Measurements from ENCODE around the gene PARP3. TPM values are rescaled to one million over a fixed set of nuclear protein-coding genes. Genes with fewer than 3 reads are reported as not detected.

Gene PARP3
- polyA plus RNA-seq, 1 of the 3 experiments (the other 2 are of a cell fraction): 31.1 TPM

DNA sequence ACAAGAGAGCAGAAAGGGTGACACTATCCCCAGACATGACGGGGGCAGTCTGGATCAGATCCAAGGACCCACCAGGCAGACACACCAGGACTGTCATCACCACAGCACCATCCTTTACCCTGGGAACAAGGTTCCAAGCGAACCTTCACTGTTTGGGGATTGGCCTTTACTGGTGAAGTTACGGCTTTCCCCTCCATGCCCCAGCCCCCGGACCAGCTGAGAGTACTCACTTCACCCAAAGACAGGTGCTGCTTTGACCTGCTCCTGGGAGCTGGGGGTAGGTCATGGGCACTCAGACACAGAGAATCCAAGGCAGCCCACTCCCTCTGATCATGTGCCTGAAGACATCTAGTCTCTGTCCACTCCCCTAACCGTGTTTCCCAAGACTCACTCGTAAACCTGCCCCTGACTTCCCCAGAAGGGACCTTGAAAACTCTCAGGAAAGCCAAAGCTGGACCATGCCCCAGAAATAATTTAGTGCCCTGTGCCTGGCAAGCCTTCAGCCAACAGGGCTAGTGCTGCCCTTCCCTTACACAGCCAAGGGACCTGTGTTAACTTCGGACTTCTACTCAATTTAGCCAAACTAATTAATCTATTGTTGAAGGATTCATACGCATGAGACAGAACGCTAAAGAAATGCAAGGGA, 3.3 kb upstream of the PARP3 start (continued):
- no peak for TF ChIP-seq USF1 (IDR thresholded peaks at IDR 0.05; ENCODE audit: borderline replicate concordance, low read depth)
- no peak for TF ChIP-seq FOXM1 (IDR thresholded peaks at IDR 0.05; ENCODE audit: low read depth)

DNA sequence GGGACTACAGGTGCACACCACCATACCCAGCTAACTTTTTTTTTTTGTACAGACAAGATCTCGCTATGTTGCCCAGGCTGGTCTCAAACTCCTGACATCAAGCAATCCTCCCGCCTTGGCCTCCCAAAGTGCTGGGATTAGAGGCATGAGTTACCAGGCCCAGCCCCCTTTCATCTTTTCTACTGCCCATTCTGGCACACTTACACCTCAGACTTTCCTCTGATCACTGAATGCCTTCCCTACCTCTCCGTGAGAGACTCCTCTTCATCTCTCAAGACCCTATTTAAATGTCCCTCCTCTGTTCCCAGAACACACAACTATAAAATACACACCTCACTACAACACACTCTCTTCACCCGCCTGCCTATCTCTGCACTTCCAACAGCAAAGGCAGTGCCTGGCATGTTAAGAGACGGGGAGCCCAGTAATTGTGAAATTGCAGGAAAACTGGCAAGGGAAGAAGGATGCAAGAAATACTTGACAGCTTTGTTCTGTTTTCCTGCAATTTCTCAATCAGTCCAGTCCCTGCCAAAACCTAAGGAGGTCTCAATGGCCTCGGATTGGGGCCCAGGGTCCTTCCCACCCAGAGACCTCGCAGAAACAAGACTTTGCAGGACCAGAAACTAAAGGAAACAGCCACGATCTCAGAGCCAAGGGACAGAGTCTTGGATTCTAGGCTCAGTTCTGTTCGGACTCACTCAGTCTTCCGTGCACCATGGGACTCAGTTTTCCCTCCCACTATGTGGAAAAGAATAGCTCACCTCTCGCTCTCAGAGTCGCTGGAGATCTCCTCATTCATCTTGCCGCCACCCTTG, 1.3 kb upstream of the PARP3 start:
- no peak overlapping the region for H3K27ac ChIP-seq (ENCODE audit: low read depth in 2 of 2, low read length in 1 of 2)
- no peaks in the 10 kb centered on the region for H3F3A ChIP-seq (replicated peaks; ENCODE audit: insufficient read depth)
- H2AFZ ChIP-seq (ENCODE audit: low read depth): no peak overlapping the region; the same call in 1 of the 2 replicates
- H3K9me3 ChIP-seq: no peaks in the 10 kb centered on the region
- H3K4me1 ChIP-seq (ENCODE audit: control insufficient read depth in 1 of 2, insufficient read depth in 2 of 2, low read depth in 1 of 2, low read length in 1 of 2): peaks cover 11 to 18% of the 10 kb centered on the region in 2 experiments; a peak in 3 of 4 replicates
- DNase-seq: no peak
- 35% methylated on average over 11 of the region's 13 CpGs for WGBS (ENCODE audit: low lambda C conversion rate)
- H3K36me3 ChIP-seq (replicated peaks in 1 of 2; ENCODE audit: control insufficient read depth in 1 of 2, insufficient read depth in 2 of 2, low read length in 1 of 2): peaks cover 0 to 32% of the 10 kb centered on the region in 2 experiments
- no peaks in the 10 kb centered on the region for H3K9me2 ChIP-seq
- peak overlapping the region; percentile 85 to 95 for H3K4me3 ChIP-seq (ENCODE audit: low read depth in 2 of 2, low read length in 1 of 2)
- H4K20me1 ChIP-seq (ENCODE audit: insufficient read depth): 0 out of 2 replicates have a peak, but pooled peaks cover 6% of the 10 kb centered on the region
- peaks cover 33% of the 10 kb centered on the region for H3K79me2 ChIP-seq (ENCODE audit: insufficient read depth)
- TF ChIP-seq RFX5 (IDR thresholded peaks at IDR 0.05; ENCODE audit: low read length) (no peak), GABPA (IDR thresholded peaks at IDR 0.05; ENCODE audit: low read depth) (no peak), FOXM1 (IDR thresholded peaks at IDR 0.05; ENCODE audit: low read depth) (no peak), EP300 (IDR thresholded peaks at IDR 0.05; ENCODE audit: borderline replicate concordance in 1 of 2, low read depth in 1 of 2, low read length in 1 of 2) (no peak), EZH2phosphoT487 (IDR thresholded peaks at IDR 0.05; ENCODE audit: borderline replicate concordance, low read depth) (no peak), TCF12 (IDR thresholded peaks at IDR 0.05) (no peak), REST (IDR thresholded peaks at IDR 0.05; ENCODE audit: low read depth, low read length) (no peak), YY1 (IDR thresholded peaks at IDR 0.05; ENCODE audit: low read depth) (no peak), RAD21 (IDR thresholded peaks at IDR 0.05; ENCODE audit: low read length) (no peak), SIN3A (IDR thresholded peaks at IDR 0.05; ENCODE audit: borderline replicate concordance, low read depth, low read length) (no peak), TEAD4 (IDR thresholded peaks at IDR 0.05; ENCODE audit: borderline replicate concordance, insufficient read depth) (no peak), JUND (IDR thresholded peaks at IDR 0.05) (no peak)
- TF ChIP-seq, protein P1, sequence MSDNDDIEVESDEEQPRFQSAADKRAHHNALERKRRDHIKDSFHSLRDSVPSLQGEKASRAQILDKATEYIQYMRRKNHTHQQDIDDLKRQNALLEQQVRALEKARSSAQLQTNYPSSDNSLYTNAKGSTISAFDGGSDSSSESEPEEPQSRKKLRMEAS (IDR thresholded peaks at IDR 0.05; ENCODE audit: low read depth): no peak
- H3K27me3 ChIP-seq (ENCODE audit: insufficient read depth): no peaks in the 10 kb centered on the region
- peak overlapping the region; percentile 95 for H3K4me2 ChIP-seq
- ChIA-PET POLR2A (interaction anchor here (0.7 to 2.3 kb wide), 7 partner anchors 27 to 61 kb away, joined by 3 to 19 read pairs (median 9); partner anchors contain the start of genes ABHD14B, PCBP4 and RPL29), CTCF (interaction anchor here (0.6 to 5.3 kb wide), 20 partner anchors 8 to 279 kb away, joined by 3 to 80 read pairs (median 8); partner anchors contain the start of genes ABHD14A, ABHD14B, ACY1 and GPR62)
- peak overlapping the region; percentile 85 for H3K9ac ChIP-seq

All from SK-N-SH (cell line).